ENCODE measurements around the gene TNNT3.

DNA sequence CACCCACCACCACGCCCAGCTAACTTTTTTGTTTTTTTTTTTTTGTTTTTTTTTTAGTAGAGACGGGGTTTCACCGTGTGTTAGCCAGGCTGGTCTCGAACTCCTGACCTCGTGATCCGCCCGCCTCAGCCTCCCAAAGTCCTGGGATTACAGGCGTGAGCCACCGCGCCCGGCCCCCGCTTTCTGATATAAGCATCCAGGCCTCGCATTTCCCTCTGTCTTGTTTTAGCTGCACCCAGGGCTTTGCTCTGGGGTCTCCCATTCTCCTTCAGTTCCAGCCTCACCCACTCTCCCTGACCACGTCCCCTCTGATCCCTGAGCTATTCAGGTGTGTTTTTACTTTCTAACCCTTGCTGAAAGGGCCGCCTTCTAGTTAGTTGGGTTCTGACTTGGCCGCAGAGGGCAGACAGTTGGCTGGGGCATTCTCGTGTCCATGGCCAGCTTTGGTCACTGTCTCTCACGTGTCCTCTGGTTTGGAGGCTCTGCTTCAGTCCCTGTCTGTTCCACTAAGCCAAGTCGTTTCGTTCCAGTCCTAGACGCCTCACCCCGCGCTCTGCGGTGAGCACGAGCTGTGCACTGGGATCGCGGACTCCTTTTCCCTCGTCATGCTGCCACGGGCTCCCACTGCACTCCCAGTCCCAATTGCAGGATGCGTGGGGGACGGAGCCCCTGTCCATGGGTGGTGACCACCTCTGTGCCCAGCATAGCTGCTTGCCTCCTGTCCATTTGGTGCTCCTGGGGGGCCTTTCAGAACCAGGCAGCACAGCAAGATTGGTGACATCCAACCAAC lies 6.0 kb upstream of the TNNT3 start:
- TF ChIP-seq POLR2A (IDR thresholded peaks at IDR 0.05), result no peak
- no peak for TF ChIP-seq POLR2AphosphoS5 (IDR thresholded peaks at IDR 0.05)
- TF ChIP-seq, protein P1, sequence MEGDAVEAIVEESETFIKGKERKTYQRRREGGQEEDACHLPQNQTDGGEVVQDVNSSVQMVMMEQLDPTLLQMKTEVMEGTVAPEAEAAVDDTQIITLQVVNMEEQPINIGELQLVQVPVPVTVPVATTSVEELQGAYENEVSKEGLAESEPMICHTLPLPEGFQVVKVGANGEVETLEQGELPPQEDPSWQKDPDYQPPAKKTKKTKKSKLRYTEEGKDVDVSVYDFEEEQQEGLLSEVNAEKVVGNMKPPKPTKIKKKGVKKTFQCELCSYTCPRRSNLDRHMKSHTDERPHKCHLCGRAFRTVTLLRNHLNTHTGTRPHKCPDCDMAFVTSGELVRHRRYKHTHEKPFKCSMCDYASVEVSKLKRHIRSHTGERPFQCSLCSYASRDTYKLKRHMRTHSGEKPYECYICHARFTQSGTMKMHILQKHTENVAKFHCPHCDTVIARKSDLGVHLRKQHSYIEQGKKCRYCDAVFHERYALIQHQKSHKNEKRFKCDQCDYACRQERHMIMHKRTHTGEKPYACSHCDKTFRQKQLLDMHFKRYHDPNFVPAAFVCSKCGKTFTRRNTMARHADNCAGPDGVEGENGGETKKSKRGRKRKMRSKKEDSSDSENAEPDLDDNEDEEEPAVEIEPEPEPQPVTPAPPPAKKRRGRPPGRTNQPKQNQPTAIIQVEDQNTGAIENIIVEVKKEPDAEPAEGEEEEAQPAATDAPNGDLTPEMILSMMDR (IDR thresholded peaks at IDR 0.05), result no peak

All from prostate gland (tissue), 2 donors.